Neuronal stem cell (in vitro differentiated cells): ENCODE results near the gene DEGS2.

Source experiments
- DNase-seq: peaks from one replicate; pipeline ENCODE4 v3.0.0-alpha.2; 2013; ENCODE audit warnings: low spot score
- H2AFZ ChIP-seq: one replicate; pipeline ENCODE4 v1.6.1; 2013; ENCODE audit warnings: mild to moderate bottlenecking, low read length, inconsistent platforms
- H2AK5ac ChIP-seq: 2 replicates; pipeline ENCODE4 v1.6.1; 2013; ENCODE audit warnings: low read depth, mild to moderate bottlenecking, inconsistent platforms, low read length, moderate library complexity, mixed read lengths
- H2BK120ac ChIP-seq: 2 replicates; pipeline ENCODE4 v1.6.1; 2013; ENCODE audit warnings: low read depth, mild to moderate bottlenecking, inconsistent platforms, low read length, moderate library complexity, mixed read lengths
- H2BK12ac ChIP-seq: one replicate; pipeline ENCODE4 v1.6.1; 2013; ENCODE audit warnings: low read length, inconsistent platforms
- H2BK15ac ChIP-seq: 2 replicates; pipeline ENCODE4 v1.6.1; 2013; ENCODE audit warnings: mild to moderate bottlenecking, low read length, inconsistent platforms, mixed read lengths
- H2BK5ac ChIP-seq: one replicate; pipeline ENCODE4 v1.6.1; 2013; ENCODE audit warnings: inconsistent platforms, mild to moderate bottlenecking, low read length, moderate library complexity
- H3K14ac ChIP-seq: one replicate; pipeline ENCODE4 v1.6.1; 2013; ENCODE audit warnings: low read length, inconsistent platforms
- H3K18ac ChIP-seq: 2 replicates; pipeline ENCODE4 v1.6.1; 2013; ENCODE audit warnings: low read length, inconsistent platforms
- H3K23ac ChIP-seq: 2 replicates; pipeline ENCODE4 v1.6.1; 2013; ENCODE audit warnings: low read depth, mild to moderate bottlenecking, mixed read lengths, low read length, inconsistent platforms; ENCODE audit not compliant: poor library complexity
- H3K27ac ChIP-seq: replicated peaks from 3 replicates; pipeline ENCODE4 v1.5.1; 2013; ENCODE audit warnings: low read length, inconsistent platforms
- H3K27me3 ChIP-seq, 3 experiments: 2 replicates each; pipeline ENCODE4 v1.6.1; 2013; ENCODE audit warnings: low read length in 3 of 3, mild to moderate bottlenecking in 2 of 3, inconsistent platforms in 1 of 3, low read depth in 1 of 3, mixed read lengths in 1 of 3, moderate library complexity in 1 of 3; ENCODE audit not compliant: control insufficient read depth in 3 of 3, insufficient read depth in 3 of 3
- H3K36me3 ChIP-seq, 2 donors: replicated peaks in 1 of 2; 2 replicates each; pipeline ENCODE4 v1.6.1; 2013; ENCODE audit warnings: low read length in 2 of 2; ENCODE audit not compliant: control insufficient read depth in 2 of 2, insufficient read depth in 2 of 2
- H3K4ac ChIP-seq: 2 replicates; pipeline ENCODE4 v1.6.1; 2013; ENCODE audit warnings: inconsistent platforms, mild to moderate bottlenecking, low read length, moderate library complexity
- H3K4me1 ChIP-seq, 2 donors: 1 replicate in 1 of 2; 2 replicates in 1 of 2; pipeline ENCODE4 v1.6.1; 2013; ENCODE audit warnings: low read length in 2 of 2, low read depth in 1 of 2; ENCODE audit not compliant: control insufficient read depth in 2 of 2, insufficient read depth in 1 of 2
- H3K4me2 ChIP-seq: one replicate; pipeline ENCODE4 v1.6.1; 2013; ENCODE audit warnings: mild to moderate bottlenecking, low read length, inconsistent platforms; ENCODE audit not compliant: insufficient read depth, poor library complexity, severe bottlenecking
- H3K4me3 ChIP-seq, 2 donors: 2 replicates each; pipeline ENCODE4 v1.5.1; 2013; ENCODE audit warnings: low read length in 2 of 2, mild to moderate bottlenecking in 2 of 2, inconsistent platforms in 1 of 2, moderate library complexity in 1 of 2
- H3K79me1 ChIP-seq: one replicate; pipeline ENCODE4 v1.6.1; 2013; ENCODE audit warnings: low read depth, mild to moderate bottlenecking, inconsistent platforms, low read length, moderate library complexity
- H3K9ac ChIP-seq: one replicate; pipeline ENCODE4 v1.6.1; 2013; ENCODE audit warnings: mild to moderate bottlenecking, low read depth, low read length, inconsistent platforms; ENCODE audit not compliant: poor library complexity
- H3K9me3 ChIP-seq, 2 donors: replicated peaks in 1 of 2; 2 replicates each; pipeline versions ENCODE3 to v1.6.1; 2013; ENCODE audit warnings: low read length in 2 of 2, mild to moderate bottlenecking in 2 of 2, inconsistent platforms in 1 of 2, low read depth in 1 of 2, mixed read lengths in 1 of 2, moderate library complexity in 1 of 2; ENCODE audit not compliant: control insufficient read depth in 2 of 2, insufficient read depth in 1 of 2
- H4K8ac ChIP-seq: one replicate; pipeline ENCODE4 v1.6.1; 2013; ENCODE audit warnings: low read depth, mild to moderate bottlenecking, inconsistent platforms, low read length, moderate library complexity
- H4K91ac ChIP-seq: one replicate; pipeline ENCODE4 v1.6.1; 2013; ENCODE audit warnings: low read length, low read depth, mild to moderate bottlenecking, inconsistent platforms; ENCODE audit not compliant: poor library complexity
- WGBS, 2 donors: extraction: QIAGEN DNeasy Blood & Tissue Kit; methylation state at CpG; one replicate each; pipeline ENCODE4 v1.1.7; 2013; ENCODE audit warnings: missing lambda C conversion rate in 2 of 2, mixed read lengths in 1 of 2; ENCODE audit not compliant: insufficient read length in 2 of 2, insufficient replicate concordance in 1 of 2; ENCODE audit errors: extremely low coverage in 2 of 2; 5-methylcytosine and 5-hydroxymethylcytosine counted together

The DEGS2 gene

DNA sequence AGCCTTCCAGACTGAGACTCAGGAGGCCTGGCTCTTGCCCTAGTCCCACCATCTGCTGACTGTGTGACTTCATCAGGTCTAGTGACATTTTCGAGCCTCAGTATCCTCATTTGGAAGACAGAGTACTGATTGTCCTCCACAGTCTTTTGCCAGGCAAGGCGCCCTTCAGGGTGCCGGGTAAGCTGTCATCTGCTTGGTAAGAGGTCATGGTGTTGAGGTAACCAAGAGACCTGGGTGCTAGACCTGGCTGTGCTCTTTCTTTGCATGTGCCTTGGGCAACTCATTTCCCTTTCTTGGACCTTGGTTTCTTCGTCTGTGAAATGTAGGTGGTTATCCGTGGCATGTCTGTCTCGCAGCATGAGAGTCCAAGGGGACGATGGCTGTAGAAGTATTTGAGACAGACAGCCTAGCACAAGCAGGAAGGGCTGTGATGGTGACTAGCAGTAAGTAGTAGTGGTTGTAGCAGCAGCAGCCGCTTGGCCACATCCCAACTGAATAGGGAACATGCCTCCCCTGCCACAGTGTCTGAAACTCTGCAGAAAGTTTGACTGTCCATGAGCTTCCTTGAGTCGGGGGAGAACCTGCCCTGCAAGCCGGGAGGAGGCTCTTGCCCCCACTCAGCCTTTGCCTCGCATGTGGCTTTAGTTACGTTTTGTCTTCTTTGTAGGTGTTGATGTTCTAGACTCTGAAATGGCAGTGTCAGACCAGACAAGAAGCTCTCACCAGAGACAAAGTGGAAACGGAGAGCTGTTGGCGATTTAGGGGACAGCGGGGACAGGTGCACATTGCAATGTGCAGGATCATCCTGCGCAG is 53.9 kb downstream of the DEGS2 start:
- no peak overlapping the region for H2BK5ac ChIP-seq
- no peak overlapping the region for H4K8ac ChIP-seq
- no peak overlapping the region for H3K23ac ChIP-seq
- H3K4ac ChIP-seq: no peak overlapping the region
- H3K36me3 ChIP-seq: peaks cover 8 to 39% of the 10 kb centered on the region in 2 donors
- H2BK120ac ChIP-seq: no peak overlapping the region
- H4K91ac ChIP-seq: no peak overlapping the region
- H3K4me3 ChIP-seq: no peak overlapping the region
- H2AFZ ChIP-seq: no peak overlapping the region
- H2BK15ac ChIP-seq: no peak overlapping the region
- H3K27ac ChIP-seq: no peak overlapping the region
- no peak overlapping the region for H2BK12ac ChIP-seq
- no peak overlapping the region for H3K9ac ChIP-seq
- no peak overlapping the region for H3K18ac ChIP-seq
- no peak overlapping the region for H2AK5ac ChIP-seq
- peaks cover 0 to 4% of the 10 kb centered on the region in 2 donors for H3K4me1 ChIP-seq
- H3K79me1 ChIP-seq: peaks cover 5% of the 10 kb centered on the region
- H3K27me3 ChIP-seq: no peaks in the 10 kb centered on the region
- no peak overlapping the region for H3K14ac ChIP-seq
- no CpG with 5 or more reads among the region's 16 CpGs for WGBS, 2 donors
- DNase-seq: no peak
- H3K4me2 ChIP-seq: no peak overlapping the region
- H3K9me3 ChIP-seq: no peaks in the 10 kb centered on the region

DNA sequence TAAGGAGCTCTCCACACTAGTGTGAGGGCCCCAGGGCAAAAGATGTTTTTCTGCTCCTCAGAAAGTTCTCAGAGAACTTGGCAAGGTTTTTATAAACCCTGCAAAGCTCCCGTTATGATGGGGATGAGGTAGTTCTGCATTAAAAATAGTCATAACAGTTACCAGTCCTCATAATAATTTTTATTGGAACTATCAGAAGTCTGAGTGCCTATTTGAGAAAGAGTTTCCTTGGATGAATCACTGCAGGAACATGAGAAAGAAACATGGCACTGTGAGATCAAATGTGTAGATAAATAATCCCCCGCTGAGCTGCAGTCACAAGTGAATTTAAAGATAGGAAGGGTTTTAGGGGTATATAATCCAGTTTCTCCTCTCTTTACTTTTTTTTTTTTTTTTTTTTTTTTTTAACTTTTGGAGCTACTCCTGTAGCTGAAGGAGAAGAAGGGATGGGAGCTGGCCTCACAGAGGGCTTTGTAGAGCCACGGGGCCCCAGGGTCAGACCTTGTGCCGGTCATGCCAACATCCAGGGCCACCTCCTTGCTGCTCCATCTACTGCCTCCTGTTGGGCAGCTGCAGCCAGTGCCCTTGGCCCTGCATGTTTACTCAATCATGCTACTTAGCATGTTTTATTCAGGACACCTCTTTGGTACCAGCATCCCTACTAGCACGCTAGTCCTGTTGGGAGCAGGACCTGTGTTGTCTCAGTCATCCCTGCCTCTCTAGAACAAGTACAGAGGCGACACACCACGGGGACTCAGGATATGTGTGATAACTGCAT is 54.7 kb downstream of the DEGS2 start:
- Histone ChIP-seq H3K27me3 (no peaks in the 10 kb centered on the region), H2BK15ac (no peak overlapping the region), H3K18ac (no peak overlapping the region), H2BK120ac (no peak overlapping the region), H3K79me1 (peaks cover 7% of the 10 kb centered on the region), H3K27ac (no peak overlapping the region), H3K4me1 (peaks cover 0 to 4% of the 10 kb centered on the region in 2 donors), H3K14ac (no peak overlapping the region), H2BK5ac (no peak overlapping the region), H2AFZ (no peak overlapping the region), H2BK12ac (no peak overlapping the region), H3K4ac (no peak overlapping the region), H3K4me3 (no peak overlapping the region), H4K8ac (no peak overlapping the region), H3K9me3 (no peaks in the 10 kb centered on the region), H4K91ac (no peak overlapping the region), H3K9ac (no peak overlapping the region), H3K36me3 (peaks cover 8 to 36% of the 10 kb centered on the region in 2 donors), H3K23ac (no peak overlapping the region), H3K4me2 (no peak overlapping the region), H2AK5ac (no peak overlapping the region)
- no CpG with 5 or more reads among the region's 7 CpGs for WGBS, 2 donors
- DNase-seq: no peak

DNA sequence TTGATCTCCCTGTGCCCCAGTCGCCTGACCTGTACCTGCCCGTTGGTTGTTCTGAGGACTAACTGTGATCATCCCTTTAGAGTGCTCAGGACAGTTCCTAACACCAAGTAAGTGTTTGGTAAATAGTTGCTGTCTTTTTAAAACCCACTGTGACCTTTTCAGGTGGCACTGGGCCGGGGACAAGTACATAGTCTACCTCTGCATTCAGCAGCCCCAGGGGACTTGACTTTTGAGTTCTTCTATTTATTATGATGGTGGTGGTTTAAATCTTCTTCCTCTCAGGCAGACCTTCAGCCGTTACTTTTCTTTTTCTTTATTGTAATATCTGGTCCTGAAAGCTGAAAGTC is 55.5 kb downstream of the DEGS2 start:
- H3K4me3 ChIP-seq: no peak overlapping the region
- H2BK12ac ChIP-seq: no peak overlapping the region
- no peak overlapping the region for H2BK5ac ChIP-seq
- DNase-seq: no peak
- peaks cover 7% of the 10 kb centered on the region for H3K79me1 ChIP-seq
- no peak overlapping the region for H3K27ac ChIP-seq
- H3K23ac ChIP-seq: no peak overlapping the region
- no peak overlapping the region for H4K91ac ChIP-seq
- H3K9me3 ChIP-seq: no peaks in the 10 kb centered on the region
- no peak overlapping the region for H2BK120ac ChIP-seq
- H3K18ac ChIP-seq: no peak overlapping the region
- H2AFZ ChIP-seq: no peak overlapping the region
- no peak overlapping the region for H2AK5ac ChIP-seq
- peaks cover 0 to 4% of the 10 kb centered on the region in 2 donors for H3K4me1 ChIP-seq
- no peak overlapping the region for H2BK15ac ChIP-seq
- whole genome bisulfite sequencing, 2 donors: no CpG with 5 or more reads among the region's 4 CpGs
- H3K4ac ChIP-seq: no peak overlapping the region
- no peak overlapping the region for H3K4me2 ChIP-seq
- H4K8ac ChIP-seq: no peak overlapping the region
- peaks cover 5 to 34% of the 10 kb centered on the region in 2 donors for H3K36me3 ChIP-seq
- H3K27me3 ChIP-seq: no peaks in the 10 kb centered on the region
- no peak overlapping the region for H3K14ac ChIP-seq
- H3K9ac ChIP-seq: no peak overlapping the region

DNA sequence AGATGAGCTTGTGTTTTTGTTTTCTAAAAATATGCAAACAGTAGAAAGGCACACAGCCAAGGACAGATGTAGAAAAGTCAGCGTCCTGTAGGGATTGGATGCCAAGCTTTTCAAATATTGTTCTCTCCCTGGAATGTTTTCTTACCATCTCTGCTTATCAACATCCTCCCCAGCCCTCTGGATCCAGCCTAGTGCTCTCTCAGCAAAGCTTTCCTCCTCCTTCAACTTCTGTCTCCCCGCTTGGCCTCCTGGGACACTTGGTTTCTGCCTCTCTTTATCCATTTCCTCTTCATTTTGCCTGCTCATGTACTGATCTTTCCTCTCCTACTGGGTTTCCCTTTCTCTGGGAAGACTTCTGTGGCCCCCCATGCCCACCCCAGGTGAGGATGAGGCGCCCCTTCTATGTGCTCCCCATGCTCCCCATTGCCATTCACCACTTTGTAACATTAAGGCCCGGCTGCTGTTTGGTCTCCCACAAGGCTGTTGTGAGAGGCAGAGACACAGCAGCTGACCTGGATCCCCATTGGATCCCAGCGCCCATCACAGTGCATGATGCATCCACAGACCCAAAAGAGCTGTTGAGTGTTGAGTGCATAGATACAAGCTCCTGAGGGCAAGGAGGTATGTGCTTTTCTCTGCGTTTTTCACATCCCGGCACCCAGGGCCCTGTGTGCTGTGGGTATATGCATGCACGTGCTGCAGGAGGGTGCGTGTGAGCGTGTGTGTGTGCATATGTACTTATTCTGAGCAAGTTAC is 56.0 kb downstream of the DEGS2 start:
- Histone ChIP-seq H2AFZ (no peak overlapping the region), H3K36me3 (peaks cover 7 to 37% of the 10 kb centered on the region in 2 donors), H2BK5ac (no peak overlapping the region), H4K8ac (no peak overlapping the region), H3K4me1 (peaks cover 0 to 2% of the 10 kb centered on the region in 2 donors), H3K4ac (no peak overlapping the region), H3K23ac (peak overlapping the region; percentile 3), H3K14ac (no peak overlapping the region), H3K4me3 (no peak overlapping the region), H2BK12ac (no peak overlapping the region), H3K9me3 (no peaks in the 10 kb centered on the region), H3K9ac (no peak overlapping the region), H2AK5ac (no peak overlapping the region), H3K27me3 (no peaks in the 10 kb centered on the region), H3K27ac (no peak overlapping the region), H2BK120ac (no peak overlapping the region), H2BK15ac (no peak overlapping the region), H3K79me1 (peaks cover 7% of the 10 kb centered on the region), H3K18ac (no peak overlapping the region), H4K91ac (no peak overlapping the region), H3K4me2 (no peak overlapping the region)
- no CpG with 5 or more reads among the region's 10 CpGs for WGBS, 2 donors
- no peak for DNase-seq
